HEK293T (cell line): ENCODE data around the gene MED8.

ENCODE experiments used
- ARNT ChIP-seq: fragments of 450-650 bp; IDR thresholded peaks from 2 replicates; pipeline ENCODE4 v1.6.1; 2017; ENCODE audit warnings: mild to moderate bottlenecking
- BHLHE40 ChIP-seq: fragments of 450-650 bp; IDR thresholded peaks from 2 replicates; pipeline ENCODE4 v1.6.1; 2016; ENCODE audit warnings: mild to moderate bottlenecking, moderate library complexity, borderline replicate concordance
- CTBP1 ChIP-seq: fragments of 450-650 bp; IDR thresholded peaks from 2 replicates; pipeline ENCODE4 v1.6.1; 2016; ENCODE audit warnings: borderline replicate concordance
- ELF4 ChIP-seq: fragments of 450-650 bp; IDR thresholded peaks from 2 replicates; pipeline ENCODE4 v1.6.1; 2017; ENCODE audit warnings: antibody characterized with exemption
- FOXM1 ChIP-seq: fragments of 450-650 bp; IDR thresholded peaks from 2 replicates; pipeline ENCODE4 v1.6.1; 2017; ENCODE audit warnings: mild to moderate bottlenecking, borderline replicate concordance
- HDGF ChIP-seq: fragments of 450-650 bp; IDR thresholded peaks from 2 replicates; pipeline ENCODE4 v1.6.1; 2017; ENCODE audit warnings: antibody characterized with exemption, borderline replicate concordance
- NFRKB ChIP-seq: fragments of 450-650 bp; IDR thresholded peaks from 2 replicates; pipeline ENCODE4 v1.6.1; 2016; ENCODE audit warnings: mild to moderate bottlenecking, moderate library complexity
- SP1 ChIP-seq: fragments of 450-650 bp; IDR thresholded peaks from 2 replicates; pipeline ENCODE4 v1.6.1; 2017

- TF ChIP-seq SP1 (no peak), ARNT (no peak), FOXM1 (no peak), ELF4 (no peak), CTBP1 (no peak), HDGF (no peak), NFRKB (no peak), BHLHE40 (no peak)
Observed at GRCh38 chr1:43435146-43436145, 45.8 kb upstream of the MED8 start.
